ENCODE data around the gene MRPS2.
"Not testable (repeated sequence)": the region's sequence is repeated elsewhere in the genome, so short reads cannot be mapped to it uniquely, and the experiment has no call there.

Gene MRPS2

GRCh38 chr9:135516132-135516860, 15.8 kb downstream of the MRPS2 start:
- DNase-seq: no peak

- no peak for DNase-seq
These were observed 16.9 kb downstream of the MRPS2 start for GRCh38 chr9:135517407-135517822.

GRCh38 chr9:135519179-135519971, 18.9 kb downstream of the MRPS2 start:
- no peak for DNase-seq

- no peak for DNase-seq
These were observed 20.6 kb downstream of the MRPS2 start, which contains the start of gene LCN1 for GRCh38 chr9:135520916-135521607. TSS of gene LCN1 (plus strand) at chr9:135521440. CDS start at chr9:135521498, 58 bp downstream.

- no peak for DNase-seq
These were observed 21.2 kb downstream of the MRPS2 start for GRCh38 chr9:135521608-135522095.

- no peak for DNase-seq
These were observed 21.8 kb downstream of the MRPS2 start for GRCh38 chr9:135522137-135522877.

GRCh38 chr9:135522931-135523330, 22.4 kb downstream of the MRPS2 start:
- no peak for DNase-seq

GRCh38 chr9:135523521-135524129, 23.1 kb downstream of the MRPS2 start:
- DNase-seq: no peak

GRCh38 chr9:135524130-135524861, 23.8 kb downstream of the MRPS2 start:
- DNase-seq: no peak

- DNase-seq: no peak
These were observed 25.0 kb downstream of the MRPS2 start for GRCh38 chr9:135525241-135526088.

- no peak for DNase-seq
These were observed 25.7 kb downstream of the MRPS2 start for GRCh38 chr9:135526089-135526729.

GRCh38 chr9:135526730-135527571, 26.5 kb downstream of the MRPS2 start:
- DNase-seq: no peak

GRCh38 chr9:135528842-135529435, 28.5 kb downstream of the MRPS2 start:
- DNase-seq: not testable (repeated sequence)

GRCh38 chr9:135530146-135530545, 29.7 kb downstream of the MRPS2 start:
- DNase-seq: no peak

GRCh38 chr9:135531096-135531495, 30.6 kb downstream of the MRPS2 start:
- DNase-seq: no peak

- DNase-seq: no peak
These were observed 32.6 kb downstream of the MRPS2 start for GRCh38 chr9:135533113-135533512.

- DNase-seq: no peak
These were observed 33.2 kb downstream of the MRPS2 start for GRCh38 chr9:135533674-135534073.

- not testable (repeated sequence) for DNase-seq
These were observed 33.8 kb downstream of the MRPS2 start for GRCh38 chr9:135534192-135534711.
